ENCODE data around the gene SLC35F1.

The SLC35F1 gene

GRCh38 chr6:117870486-117871242 is 36.4 kb upstream of the SLC35F1 start:
- no peaks in the 10 kb centered on the region for H3K9me2 ChIP-seq (ENCODE audit: low read depth, low read length)
- H3K9me3 ChIP-seq (ENCODE audit: low read length): no peaks in the 10 kb centered on the region
- H4K20me1 ChIP-seq (ENCODE audit: insufficient read depth, low read length): no peaks in the 10 kb centered on the region
- H3K79me2 ChIP-seq (ENCODE audit: insufficient read depth, low read length): no peaks in the 10 kb centered on the region
- no peak overlapping the region for H3K9ac ChIP-seq (ENCODE audit: low read length)
- TF ChIP-seq EZH2 (IDR thresholded peaks at IDR 0.05; ENCODE audit: borderline replicate concordance, low read length): no peak
- TF ChIP-seq, protein P1, sequence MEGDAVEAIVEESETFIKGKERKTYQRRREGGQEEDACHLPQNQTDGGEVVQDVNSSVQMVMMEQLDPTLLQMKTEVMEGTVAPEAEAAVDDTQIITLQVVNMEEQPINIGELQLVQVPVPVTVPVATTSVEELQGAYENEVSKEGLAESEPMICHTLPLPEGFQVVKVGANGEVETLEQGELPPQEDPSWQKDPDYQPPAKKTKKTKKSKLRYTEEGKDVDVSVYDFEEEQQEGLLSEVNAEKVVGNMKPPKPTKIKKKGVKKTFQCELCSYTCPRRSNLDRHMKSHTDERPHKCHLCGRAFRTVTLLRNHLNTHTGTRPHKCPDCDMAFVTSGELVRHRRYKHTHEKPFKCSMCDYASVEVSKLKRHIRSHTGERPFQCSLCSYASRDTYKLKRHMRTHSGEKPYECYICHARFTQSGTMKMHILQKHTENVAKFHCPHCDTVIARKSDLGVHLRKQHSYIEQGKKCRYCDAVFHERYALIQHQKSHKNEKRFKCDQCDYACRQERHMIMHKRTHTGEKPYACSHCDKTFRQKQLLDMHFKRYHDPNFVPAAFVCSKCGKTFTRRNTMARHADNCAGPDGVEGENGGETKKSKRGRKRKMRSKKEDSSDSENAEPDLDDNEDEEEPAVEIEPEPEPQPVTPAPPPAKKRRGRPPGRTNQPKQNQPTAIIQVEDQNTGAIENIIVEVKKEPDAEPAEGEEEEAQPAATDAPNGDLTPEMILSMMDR (IDR thresholded peaks at IDR 0.05; ENCODE audit: low read length): no peak
- H2AFZ ChIP-seq (ENCODE audit: low read length): no peak overlapping the region
- no peaks in the 10 kb centered on the region for H3F3A ChIP-seq (ENCODE audit: insufficient read depth, low read length)
- H3K36me3 ChIP-seq (ENCODE audit: insufficient read depth, low read length): no peaks in the 10 kb centered on the region
- no peaks in the 10 kb centered on the region for H3K4me1 ChIP-seq (ENCODE audit: insufficient read depth, low read length, severe bottlenecking)
- H3K27me3 ChIP-seq (ENCODE audit: insufficient read depth, low read length): no peaks in the 10 kb centered on the region
- no peak overlapping the region for H3K4me2 ChIP-seq (ENCODE audit: low read length)
- no peak overlapping the region for H3K27ac ChIP-seq (ENCODE audit: low read depth, low read length, poor library complexity, severe bottlenecking)
- H3K4me3 ChIP-seq (ENCODE audit: low read depth, low read length, poor library complexity, severe bottlenecking): no peak overlapping the region

GRCh38 chr6:117880824-117881223 is 26.2 kb upstream of the SLC35F1 start:
- Histone ChIP-seq H3K4me3 (ENCODE audit: low read depth, low read length, poor library complexity, severe bottlenecking) (no peak overlapping the region), H3K9me2 (ENCODE audit: low read depth, low read length) (no peaks in the 10 kb centered on the region), H3K4me2 (ENCODE audit: low read length) (no peak overlapping the region), H3K27ac (ENCODE audit: low read depth, low read length, poor library complexity, severe bottlenecking) (no peak overlapping the region), H3K36me3 (ENCODE audit: insufficient read depth, low read length) (no peaks in the 10 kb centered on the region), H3K9me3 (ENCODE audit: low read length) (no peaks in the 10 kb centered on the region), H3K27me3 (ENCODE audit: insufficient read depth, low read length) (no peaks in the 10 kb centered on the region), H3F3A (ENCODE audit: insufficient read depth, low read length) (no peaks in the 10 kb centered on the region), H2AFZ (ENCODE audit: low read length) (no peak overlapping the region), H3K4me1 (ENCODE audit: insufficient read depth, low read length, severe bottlenecking) (no peaks in the 10 kb centered on the region), H4K20me1 (ENCODE audit: insufficient read depth, low read length) (no peaks in the 10 kb centered on the region), H3K79me2 (ENCODE audit: insufficient read depth, low read length) (no peaks in the 10 kb centered on the region), H3K9ac (ENCODE audit: low read length) (no peak overlapping the region)
- TF ChIP-seq EZH2 (IDR thresholded peaks at IDR 0.05; ENCODE audit: borderline replicate concordance, low read length): no peak
- TF ChIP-seq, protein P1 (IDR thresholded peaks at IDR 0.05; ENCODE audit: low read length): no peak

DNA sequence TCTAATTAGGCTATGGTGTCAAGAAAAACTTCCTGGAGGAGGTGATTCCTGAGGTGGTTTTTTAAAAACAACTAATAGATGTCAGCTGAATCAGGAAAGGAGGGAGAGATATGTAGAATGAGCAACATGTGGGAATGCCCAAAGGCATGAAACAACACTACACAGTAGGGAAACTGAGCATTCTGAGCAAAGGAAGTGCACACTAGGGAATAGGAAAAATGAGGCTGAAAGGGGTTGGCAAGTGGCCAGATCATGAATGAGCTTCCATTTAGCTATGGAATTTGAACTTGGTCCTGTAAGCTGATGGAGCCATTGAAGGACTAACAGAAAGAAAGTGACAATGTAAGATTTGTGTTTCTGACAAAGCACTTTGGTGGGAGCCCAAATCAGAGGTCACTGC is 16.9 kb upstream of the SLC35F1 start:
- no peaks in the 10 kb centered on the region for H3K36me3 ChIP-seq (ENCODE audit: insufficient read depth, low read length)
- no peak overlapping the region for H3K9ac ChIP-seq (ENCODE audit: low read length)
- H3K9me2 ChIP-seq (ENCODE audit: low read depth, low read length): no peaks in the 10 kb centered on the region
- H3K79me2 ChIP-seq (ENCODE audit: insufficient read depth, low read length): no peaks in the 10 kb centered on the region
- H3K4me3 ChIP-seq (ENCODE audit: low read depth, low read length, poor library complexity, severe bottlenecking): no peak overlapping the region
- H4K20me1 ChIP-seq (ENCODE audit: insufficient read depth, low read length): no peaks in the 10 kb centered on the region
- no peaks in the 10 kb centered on the region for H3K4me1 ChIP-seq (ENCODE audit: insufficient read depth, low read length, severe bottlenecking)
- H3K27ac ChIP-seq (ENCODE audit: low read depth, low read length, poor library complexity, severe bottlenecking): no peak overlapping the region
- H2AFZ ChIP-seq (ENCODE audit: low read length): no peak overlapping the region
- no peaks in the 10 kb centered on the region for H3K27me3 ChIP-seq (ENCODE audit: insufficient read depth, low read length)
- no peak for TF ChIP-seq EZH2 (IDR thresholded peaks at IDR 0.05; ENCODE audit: borderline replicate concordance, low read length)
- TF ChIP-seq, protein P1 (IDR thresholded peaks at IDR 0.05; ENCODE audit: low read length): no peak
- no peaks in the 10 kb centered on the region for H3F3A ChIP-seq (ENCODE audit: insufficient read depth, low read length)
- H3K4me2 ChIP-seq (ENCODE audit: low read length): no peak overlapping the region
- no peaks in the 10 kb centered on the region for H3K9me3 ChIP-seq (ENCODE audit: low read length)
